ENCODE results near the gene GJA8.
A peak's percentile ranks its signal among the peaks of the same experiment; 100 is the strongest.
"Not testable (repeated sequence)": the region's sequence is repeated elsewhere in the genome, so short reads cannot be mapped to it uniquely, and the experiment has no call there.

The GJA8 gene

GRCh38 chr1:147928236-147929132, 25.9 kb downstream of the GJA8 start, which contains the start of gene GPR89B:
TSS of gene GPR89B (plus strand) at chr1:147928420. CDS start at chr1:147928537, 117 bp downstream.
- Histone ChIP-seq H3K9ac (ENCODE audit: low read depth, low read length) (peak within 1 kb of the TSS; percentile 83), H3K4me2 (ENCODE audit: low read length) (peak within 1 kb of the TSS; percentile 79), H3K4me3 (ENCODE audit: low read length) (peak within 1 kb of the TSS; percentile 88)
- not testable (repeated sequence) for H3K36me3 ChIP-seq (ENCODE audit: insufficient read depth, low read length); H3K27me3 ChIP-seq (ENCODE audit: control insufficient read depth, insufficient read depth, low read length); H3K9me3 ChIP-seq (replicated peaks; ENCODE audit: low read length); H3K4me1 ChIP-seq (ENCODE audit: control insufficient read depth, insufficient read depth, low read length)

DNA sequence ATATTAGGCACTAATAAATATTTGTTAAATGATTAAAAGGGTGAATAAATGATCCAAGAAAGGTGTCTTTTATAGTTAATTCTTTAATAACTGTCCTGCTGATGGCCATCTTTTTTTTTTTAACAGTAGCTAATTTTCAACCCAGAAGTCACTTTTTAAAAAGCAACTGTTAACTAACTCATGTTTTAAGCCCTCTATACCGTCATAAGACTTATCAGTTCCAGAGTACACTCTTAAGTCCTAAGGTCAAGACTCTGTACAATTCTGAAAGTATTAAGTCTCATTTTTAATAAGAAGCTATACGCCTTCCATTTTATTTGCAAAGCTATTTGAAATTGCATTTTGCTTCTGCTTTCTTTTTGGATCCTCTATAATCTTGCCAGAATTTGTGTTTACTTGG, 28.5 kb downstream of the GJA8 start:
- not testable (repeated sequence) for H3K9ac ChIP-seq (ENCODE audit: low read depth, low read length); H3K9me3 ChIP-seq (replicated peaks; ENCODE audit: low read length); H3K4me1 ChIP-seq (ENCODE audit: control insufficient read depth, insufficient read depth, low read length); H3K4me3 ChIP-seq (ENCODE audit: low read length); H3K36me3 ChIP-seq (ENCODE audit: insufficient read depth, low read length); H3K27me3 ChIP-seq (ENCODE audit: control insufficient read depth, insufficient read depth, low read length); H3K4me2 ChIP-seq (ENCODE audit: low read length)

GRCh38 chr1:147935296-147935695, 32.7 kb downstream of the GJA8 start:
- not testable (repeated sequence) for H3K9ac ChIP-seq (ENCODE audit: low read depth, low read length); H3K9me3 ChIP-seq (replicated peaks; ENCODE audit: low read length); H3K4me1 ChIP-seq (ENCODE audit: control insufficient read depth, insufficient read depth, low read length); H3K4me2 ChIP-seq (ENCODE audit: low read length); H3K27me3 ChIP-seq (ENCODE audit: control insufficient read depth, insufficient read depth, low read length); H3K4me3 ChIP-seq (ENCODE audit: low read length); H3K36me3 ChIP-seq (ENCODE audit: insufficient read depth, low read length)

DNA sequence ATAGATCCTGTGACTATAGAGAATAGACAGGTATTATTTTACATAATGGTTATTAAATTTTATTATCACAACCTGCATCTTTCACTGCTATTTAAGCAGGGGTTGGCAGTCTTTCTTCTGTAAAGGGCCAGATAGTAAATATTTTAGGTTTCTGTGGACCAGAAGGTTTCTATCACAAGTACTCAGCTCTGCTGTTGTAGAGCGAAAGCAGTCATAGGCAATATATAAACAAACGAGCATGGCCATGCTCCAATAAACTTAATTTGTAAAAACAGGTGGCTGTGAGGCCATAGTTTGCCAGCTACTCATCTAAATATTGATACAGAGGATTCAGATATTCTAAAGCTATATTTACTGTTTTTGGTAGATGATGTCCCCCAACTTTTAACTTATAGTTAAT, 37.9 kb downstream of the GJA8 start:
- H3K4me3 ChIP-seq (ENCODE audit: low read length); H3K9ac ChIP-seq (ENCODE audit: low read depth, low read length): not testable (repeated sequence)

DNA sequence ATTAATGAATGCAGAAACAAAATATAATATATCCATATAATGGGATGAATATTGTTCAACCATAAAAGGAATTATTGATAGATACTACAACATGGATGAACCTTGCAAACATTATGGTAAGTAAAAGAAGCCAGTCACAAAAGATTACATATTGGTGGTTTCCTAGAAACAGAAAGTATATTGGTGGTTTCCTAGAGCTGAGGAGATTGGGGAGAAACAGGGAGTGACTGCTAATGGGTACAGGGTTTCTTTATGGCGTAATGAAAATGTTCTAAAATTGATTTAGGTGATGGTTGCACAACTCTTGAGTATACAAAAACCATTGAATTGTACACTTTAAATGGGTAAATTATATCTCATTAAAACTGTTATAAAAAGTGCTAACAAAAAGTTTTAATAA, 40.0 kb downstream of the GJA8 start:
- not testable (repeated sequence) for H3K9ac ChIP-seq (ENCODE audit: low read depth, low read length); H3K36me3 ChIP-seq (ENCODE audit: insufficient read depth, low read length); H3K9me3 ChIP-seq (replicated peaks; ENCODE audit: low read length); H3K4me3 ChIP-seq (ENCODE audit: low read length); H3K4me1 ChIP-seq (ENCODE audit: control insufficient read depth, insufficient read depth, low read length); H3K4me2 ChIP-seq (ENCODE audit: low read length); H3K27me3 ChIP-seq (ENCODE audit: control insufficient read depth, insufficient read depth, low read length)

More for the DNA sequence above, 37.9 kb downstream of the GJA8 start:
- H3K4me2 ChIP-seq (ENCODE audit: low read length); H3K4me1 ChIP-seq (ENCODE audit: control insufficient read depth, insufficient read depth, low read length); H3K9me3 ChIP-seq (replicated peaks; ENCODE audit: low read length); H3K36me3 ChIP-seq (ENCODE audit: insufficient read depth, low read length); H3K27me3 ChIP-seq (ENCODE audit: control insufficient read depth, insufficient read depth, low read length): not testable (repeated sequence)

- not testable (repeated sequence) for H3K27me3 ChIP-seq (ENCODE audit: control insufficient read depth, insufficient read depth, low read length); H3K9ac ChIP-seq (ENCODE audit: low read depth, low read length); H3K4me2 ChIP-seq (ENCODE audit: low read length); H3K36me3 ChIP-seq (ENCODE audit: insufficient read depth, low read length); H3K4me1 ChIP-seq (ENCODE audit: control insufficient read depth, insufficient read depth, low read length); H3K4me3 ChIP-seq (ENCODE audit: low read length); H3K9me3 ChIP-seq (replicated peaks; ENCODE audit: low read length)
Measured at GRCh38 chr1:147949517-147949916, 46.9 kb downstream of the GJA8 start.

All from skeletal muscle satellite cell (primary cell).